Suppressor macrophage treated with lipopolysaccharide for 1 hour (primary cell): Measurements from ENCODE around the gene PREX1.

ENCODE experiments used
- DNase-seq, 3 donors: peaks; one replicate each; pipeline ENCODE4 v3.0.0-alpha.2; 2020 to 2022

PREX1 gene

DNA sequence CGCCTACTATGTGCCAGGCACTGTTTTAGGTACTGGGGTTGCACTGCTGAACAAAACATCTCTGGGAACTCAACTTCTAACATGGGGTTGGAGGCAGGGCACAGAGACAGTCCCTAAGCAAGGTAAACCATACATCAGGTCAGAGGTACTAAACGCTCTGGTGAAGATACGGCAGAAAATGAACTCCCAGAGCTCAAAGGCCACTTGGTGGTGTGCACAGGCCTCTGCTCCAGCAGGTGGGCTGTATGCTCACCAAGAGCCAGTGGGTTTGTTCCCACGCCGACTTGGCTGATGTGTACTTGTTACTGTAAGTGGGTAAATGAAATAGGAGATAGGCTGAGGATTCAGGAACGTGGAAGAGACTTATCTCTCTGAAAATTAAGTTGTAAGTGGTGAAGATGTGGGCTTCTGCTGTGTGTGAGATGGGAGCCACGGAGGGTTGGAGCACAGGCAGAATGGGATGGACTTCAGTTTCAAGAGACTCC lies 133.4 kb downstream of the PREX1 start:
- no peak for DNase-seq

DNA sequence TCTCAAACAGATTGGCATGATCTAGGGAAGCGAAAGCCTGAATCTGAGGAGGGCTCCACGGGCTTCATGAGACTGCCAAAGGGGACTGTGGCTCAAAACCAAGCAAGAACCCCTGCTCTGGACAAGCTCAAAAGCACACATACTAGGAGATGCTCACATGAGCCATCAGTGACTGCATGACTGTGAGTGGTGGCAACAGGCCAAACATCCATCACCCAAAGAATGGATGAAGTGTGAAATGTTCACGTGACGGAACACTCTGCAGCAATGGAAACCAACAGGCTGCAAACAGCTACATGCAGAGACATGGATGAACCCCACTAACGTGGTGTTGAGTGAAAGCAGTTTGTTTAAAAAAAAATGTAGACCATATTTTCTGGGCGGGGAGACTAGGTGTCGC lies 136.3 kb downstream of the PREX1 start:
- no peak for DNase-seq

DNA sequence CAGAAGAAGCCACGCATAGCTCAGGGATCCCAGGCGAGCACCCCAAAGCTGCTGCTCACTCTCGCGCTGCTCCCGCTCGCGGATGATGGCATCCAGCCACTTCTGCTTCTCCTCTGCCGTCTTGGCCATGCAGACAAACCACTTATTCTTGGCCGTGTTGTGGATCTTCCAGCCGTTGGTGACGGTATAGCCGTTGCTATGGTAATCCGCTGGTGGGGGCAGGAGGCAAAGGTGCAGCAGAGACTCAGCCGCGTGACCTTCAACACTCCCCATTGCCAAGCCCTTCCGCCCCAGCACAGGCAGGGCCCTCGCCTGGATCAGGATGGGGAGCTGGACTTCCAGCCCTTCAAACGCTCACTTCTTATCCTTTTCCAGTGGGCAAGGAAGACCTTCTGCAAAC lies 136.9 kb downstream of the PREX1 start:
- no peak for DNase-seq

DNA sequence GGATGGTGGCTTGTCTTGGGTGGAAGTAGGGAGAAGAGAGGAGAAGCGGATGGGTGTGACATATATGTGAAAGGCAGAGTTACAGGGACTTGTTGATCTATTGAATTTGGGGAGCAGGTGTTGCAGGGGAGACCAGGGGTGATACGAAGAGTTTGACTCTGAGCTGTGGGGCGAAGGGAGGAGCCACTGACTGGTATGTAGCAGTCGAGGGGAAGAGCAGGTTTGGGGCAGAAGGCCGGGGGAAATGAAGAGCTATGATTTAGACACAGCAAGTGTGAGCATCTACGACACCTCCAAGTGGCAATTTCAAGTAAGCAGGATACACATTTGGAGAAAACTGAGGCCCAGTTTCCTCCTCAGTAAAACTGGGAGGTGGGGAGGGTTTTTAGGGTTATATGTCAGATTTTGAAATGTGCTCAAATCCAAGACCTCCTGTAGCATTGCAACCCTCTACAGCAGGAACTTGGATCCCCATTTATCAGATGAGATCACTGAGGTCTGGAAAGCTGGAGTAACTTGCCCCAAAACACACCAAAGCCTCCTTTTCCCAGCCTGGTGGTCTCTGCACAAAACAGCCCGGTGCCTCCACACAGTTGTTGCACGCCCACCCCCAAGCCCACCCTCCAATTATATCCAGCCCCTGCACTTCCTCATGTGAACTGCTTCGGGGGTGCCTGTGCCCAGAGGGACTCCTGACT lies 137.8 kb downstream of the PREX1 start:
- no peak for DNase-seq

DNA sequence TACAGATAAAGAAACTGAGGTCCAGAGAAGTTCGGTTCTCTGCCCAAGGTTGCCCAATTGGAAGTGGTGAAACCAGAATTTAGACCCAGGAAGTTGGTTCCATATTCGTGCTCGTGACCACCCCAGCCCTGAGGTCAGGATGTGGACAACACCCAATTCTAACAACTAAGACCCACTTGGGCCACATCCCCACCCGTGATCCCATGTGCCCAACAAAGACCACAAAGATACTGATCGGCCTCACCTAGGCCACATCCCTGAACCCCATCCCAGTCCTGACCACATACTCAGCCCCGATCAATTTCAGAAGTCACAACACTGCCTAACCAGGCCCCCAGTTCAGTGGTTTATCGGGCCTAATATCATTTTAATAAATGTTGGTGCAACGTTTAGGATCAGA lies 138.4 kb downstream of the PREX1 start:
- DNase-seq = no peak

DNA sequence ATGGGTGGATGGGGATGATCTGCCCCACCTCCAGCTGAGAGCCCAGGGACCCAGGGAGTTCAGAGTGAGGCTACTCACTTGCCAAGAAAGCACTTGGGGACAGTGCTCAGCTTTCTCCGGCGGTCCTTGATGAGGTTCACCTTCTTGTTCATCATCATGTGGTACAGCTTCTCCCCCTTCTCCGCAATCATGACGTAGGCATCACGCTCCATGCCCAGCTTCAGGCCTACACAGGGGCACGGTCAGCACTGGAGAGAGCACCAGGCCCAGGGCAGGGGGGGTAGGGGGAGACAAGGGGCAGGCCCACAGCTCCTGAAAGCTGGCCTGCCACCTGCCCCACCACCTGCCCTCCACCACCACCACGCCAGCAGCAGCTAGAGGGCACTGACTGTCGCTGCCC lies 139.2 kb downstream of the PREX1 start:
- DNase-seq = no peak

DNA sequence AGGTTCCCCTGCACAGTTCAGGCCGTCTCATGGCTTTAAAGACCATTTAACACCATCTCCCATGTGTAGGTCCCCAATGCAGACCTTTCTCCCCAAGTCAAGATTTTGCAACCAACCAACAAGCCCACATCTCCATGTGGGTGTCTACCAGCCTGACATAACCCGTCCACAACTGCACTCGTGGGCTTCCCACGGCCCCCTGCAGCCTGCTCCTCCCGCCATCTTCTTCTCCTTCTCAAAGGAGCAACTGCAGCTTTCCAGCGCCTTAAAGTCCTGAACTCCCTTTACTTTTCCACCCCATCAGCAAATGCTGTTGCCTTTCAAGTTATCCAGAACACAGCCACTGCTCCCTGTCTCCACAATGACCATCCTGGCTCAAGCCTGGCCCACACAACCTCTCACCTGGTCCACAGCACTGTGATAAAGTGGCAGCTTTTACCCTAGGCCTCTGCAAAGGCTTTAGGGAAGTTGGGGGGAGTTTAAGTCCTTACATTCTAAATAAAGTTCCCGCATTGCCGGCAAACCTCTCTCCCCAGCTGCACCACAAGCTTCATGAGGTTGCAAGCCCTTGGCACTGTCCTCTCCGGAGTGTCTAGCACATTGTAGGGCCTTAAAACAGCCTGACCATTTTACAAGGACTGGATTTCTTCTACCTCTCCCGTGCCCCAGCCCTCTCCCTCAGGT lies 140.5 kb downstream of the PREX1 start:
- DNase-seq = peak in 1 of 3 donors; percentile 27

DNA sequence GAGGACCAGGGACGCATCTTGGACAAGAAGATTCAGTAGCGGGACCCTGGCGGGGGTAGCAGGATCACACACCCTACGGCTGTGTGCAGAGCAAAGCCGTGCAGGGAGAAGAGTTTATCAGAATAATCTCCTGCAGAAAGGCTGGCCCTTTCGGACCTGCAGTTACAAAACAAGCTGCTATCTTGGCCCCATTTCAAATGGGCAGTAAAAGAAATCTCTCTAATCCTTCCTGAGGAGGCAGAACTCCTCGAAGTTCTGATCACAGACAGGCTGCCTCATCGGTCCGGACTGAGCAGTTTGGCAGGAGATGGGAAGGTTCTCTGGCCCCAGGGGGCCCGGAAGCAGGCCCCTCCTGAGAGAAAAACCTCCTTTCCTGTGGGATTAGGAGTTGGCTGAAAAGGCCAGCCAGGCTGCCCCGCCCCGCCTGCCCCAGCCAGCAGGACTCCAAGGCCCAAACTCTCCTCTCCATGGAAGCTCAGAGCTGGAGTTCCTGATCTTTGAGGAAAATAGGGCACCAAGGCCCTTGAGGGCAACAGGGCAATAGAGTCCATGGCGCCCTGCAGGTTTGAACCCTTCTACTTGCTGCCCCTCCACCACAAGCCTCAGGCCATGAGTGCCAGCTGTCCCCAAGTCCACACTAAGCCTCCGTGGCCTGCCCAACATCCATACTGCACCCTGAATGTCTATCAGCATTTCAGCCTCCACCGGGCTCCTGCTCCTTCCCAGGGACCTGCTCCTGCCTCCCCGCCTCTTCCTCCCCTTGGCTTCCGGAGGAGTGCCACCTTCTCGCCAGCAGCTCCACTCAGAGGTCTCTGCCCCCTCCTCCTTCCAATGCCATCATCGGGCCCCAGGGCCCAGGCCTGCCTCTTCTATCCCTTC lies 141.3 kb downstream of the PREX1 start:
- DNase-seq = no peak

DNA sequence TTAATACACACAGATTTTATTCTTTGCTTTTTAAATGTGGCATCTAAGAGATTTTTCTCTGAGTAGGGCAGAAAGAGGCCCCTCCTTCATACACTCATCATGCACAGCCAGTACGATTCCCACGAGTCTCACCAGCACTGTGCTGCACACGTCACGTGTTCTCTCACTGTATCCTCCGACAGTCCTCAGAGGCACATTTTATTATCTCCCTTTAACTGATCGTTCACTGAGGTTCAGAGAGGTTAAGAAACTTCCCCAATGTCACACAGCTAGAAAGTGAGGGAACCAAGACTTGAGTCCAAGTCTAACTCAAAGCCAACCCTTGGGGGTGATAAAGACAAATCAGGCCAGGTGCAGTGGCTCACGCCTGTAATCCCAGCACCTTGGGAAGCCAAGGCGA lies 142.5 kb downstream of the PREX1 start:
- DNase-seq = no peak

DNA sequence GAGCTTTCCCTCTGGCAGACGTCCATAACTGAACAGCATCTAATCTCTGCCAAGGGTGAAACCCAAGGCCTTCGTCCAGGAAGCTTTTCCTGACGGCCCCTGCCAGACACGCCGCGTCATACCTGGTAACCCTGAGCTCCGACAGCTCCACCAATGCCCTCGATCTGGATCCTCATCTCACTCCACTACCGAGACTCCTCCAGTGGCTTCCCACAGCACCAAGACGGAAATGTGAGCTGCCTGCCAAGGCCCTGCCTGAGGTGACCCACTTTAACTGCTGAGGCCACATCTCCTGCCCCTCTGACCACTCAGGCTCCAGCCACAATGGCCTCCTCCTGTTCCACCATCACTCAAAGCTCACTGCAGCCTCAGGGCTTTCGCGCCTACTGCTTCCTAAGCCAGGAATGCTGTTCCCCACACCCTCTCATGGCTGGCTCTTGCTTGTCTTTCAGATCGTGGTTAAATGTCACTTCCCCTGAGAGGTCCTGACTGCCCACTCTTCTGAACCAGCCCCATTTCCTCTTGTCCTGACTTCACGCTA lies 143.2 kb downstream of the PREX1 start:
- DNase-seq = peak; percentile 38 to 44 (median 40)

DNA sequence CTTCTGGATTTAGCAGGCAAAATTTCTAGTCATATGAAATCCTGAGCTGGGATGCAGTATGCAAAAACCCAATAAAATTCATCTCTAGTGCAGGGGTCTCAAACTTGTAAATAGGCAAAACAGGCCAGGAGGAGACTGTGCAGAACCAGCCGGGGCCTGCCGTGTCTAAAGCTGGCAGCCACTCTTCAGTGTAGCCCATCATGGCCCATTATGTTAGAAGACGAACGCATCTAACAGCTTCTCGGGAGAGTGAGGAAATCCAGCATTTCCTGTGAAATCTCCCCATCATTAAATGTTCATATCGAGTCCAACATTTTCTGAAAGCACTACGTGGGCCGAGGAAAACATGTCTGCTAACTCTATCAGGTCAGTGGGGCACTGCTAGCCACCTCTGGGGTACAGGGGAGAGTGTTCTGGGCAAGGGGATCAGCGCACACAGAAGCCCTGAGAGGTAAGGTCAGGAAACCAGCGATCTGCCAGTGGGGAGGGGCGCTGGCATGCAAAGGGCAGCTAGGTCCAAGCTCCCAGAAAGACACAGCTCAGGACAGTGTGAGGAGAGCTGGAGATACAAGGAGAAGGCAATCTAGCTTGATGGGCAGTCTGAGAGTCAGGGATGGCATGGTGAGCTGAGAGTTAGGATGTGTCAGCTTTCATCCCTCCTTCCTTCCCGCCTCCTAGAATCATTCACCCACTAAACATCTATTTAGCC lies 144.2 kb downstream of the PREX1 start:
- DNase-seq = no peak

DNA sequence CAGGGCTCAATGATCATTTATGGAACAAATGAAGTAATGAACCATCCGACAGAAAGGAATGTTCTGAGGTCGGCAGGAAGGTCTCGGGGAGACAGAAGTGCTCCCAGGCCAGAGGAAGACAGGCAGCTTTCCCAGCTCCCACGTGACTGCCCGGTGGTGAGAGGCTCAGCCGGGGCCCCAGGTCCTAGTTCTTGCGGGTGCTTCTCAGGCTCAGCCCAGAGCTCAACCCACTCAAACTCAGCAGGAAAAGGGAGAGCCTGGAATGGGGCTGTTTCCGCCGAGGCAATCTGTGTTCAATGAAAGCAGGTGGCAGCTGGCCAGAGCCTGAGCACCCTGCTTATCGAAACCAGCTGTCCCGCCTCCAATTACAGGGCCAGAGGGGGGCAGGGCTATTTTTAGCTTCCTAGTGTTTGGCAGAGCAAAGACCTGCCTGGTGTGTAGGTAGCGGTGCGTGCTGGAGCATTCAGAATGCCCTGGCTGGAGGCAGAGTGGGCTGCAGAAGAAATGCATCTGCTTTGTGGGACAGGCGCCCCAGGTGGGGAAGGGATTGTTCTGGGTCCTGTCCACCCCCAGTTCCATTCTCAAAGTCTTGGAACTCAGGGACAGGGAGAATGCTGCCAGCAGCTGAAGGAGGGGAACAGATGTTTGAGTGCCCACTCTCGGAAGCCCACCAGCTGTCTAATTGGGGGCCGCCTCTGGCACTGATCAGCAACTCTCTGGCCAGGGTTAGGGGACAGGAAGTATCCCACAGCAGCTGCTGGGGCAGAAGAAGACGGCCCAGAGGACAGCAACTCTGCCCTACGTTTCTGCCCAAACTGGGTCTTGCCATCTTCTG lies 145.1 kb downstream of the PREX1 start:
- DNase-seq = no peak

DNA sequence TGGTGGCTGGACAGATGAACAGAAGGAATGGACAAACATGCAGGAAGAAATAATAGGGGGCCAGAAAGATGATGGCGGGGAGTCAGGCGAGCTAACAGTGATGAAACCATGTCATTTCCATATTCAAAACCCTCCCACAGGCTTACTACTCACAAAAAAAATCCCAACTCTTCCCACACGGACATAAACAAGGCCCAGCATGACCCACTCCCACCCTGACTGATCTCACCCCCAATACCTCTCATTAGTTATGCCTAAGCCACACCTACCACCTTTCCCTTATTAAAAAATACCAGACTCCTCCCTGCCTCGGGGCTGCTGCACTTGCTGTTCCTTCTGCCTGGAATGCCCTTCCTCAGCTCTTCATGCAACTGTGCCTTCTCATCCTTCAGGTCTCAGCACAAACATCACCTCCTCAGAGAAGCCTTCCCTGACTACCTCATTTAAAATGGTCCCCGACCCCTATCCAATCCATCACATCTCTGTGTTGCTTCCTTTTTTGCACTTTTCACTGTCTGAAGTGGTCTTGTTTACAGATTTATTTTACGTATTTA lies 145.8 kb downstream of the PREX1 start:
- DNase-seq = peak; percentile 67 to 73 (median 69)

DNA sequence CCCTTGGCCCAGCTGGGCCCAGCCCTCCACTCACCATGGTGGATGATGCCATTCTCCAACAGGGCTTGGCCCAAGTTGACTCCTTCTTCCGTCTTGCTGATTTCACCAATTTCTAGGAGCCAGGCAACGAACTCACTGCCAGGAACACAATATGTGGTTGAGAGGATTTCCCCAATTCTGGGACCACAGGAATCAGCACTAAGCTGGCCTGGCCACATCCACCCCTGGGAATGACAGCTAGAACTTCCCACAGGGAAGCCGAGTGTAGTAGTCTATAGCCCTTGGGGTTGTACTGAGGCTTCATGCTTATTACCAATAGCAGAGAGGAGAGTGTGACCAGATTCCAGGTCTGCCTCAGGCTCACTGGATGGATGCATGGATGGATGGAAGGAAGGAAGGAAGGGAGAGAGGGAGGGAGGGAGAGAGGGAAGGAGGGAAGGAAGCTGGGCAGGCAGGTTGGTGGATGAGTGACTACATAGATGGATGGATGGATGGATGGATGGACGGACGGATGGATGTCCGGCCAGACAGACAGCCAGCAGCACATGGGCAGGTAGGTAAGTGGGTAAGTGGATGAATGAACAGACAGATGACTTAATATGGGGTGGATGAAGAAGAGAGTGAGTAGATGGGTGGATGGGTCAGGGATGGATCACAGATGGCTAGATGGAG lies 146.5 kb downstream of the PREX1 start:
- DNase-seq = no peak

DNA sequence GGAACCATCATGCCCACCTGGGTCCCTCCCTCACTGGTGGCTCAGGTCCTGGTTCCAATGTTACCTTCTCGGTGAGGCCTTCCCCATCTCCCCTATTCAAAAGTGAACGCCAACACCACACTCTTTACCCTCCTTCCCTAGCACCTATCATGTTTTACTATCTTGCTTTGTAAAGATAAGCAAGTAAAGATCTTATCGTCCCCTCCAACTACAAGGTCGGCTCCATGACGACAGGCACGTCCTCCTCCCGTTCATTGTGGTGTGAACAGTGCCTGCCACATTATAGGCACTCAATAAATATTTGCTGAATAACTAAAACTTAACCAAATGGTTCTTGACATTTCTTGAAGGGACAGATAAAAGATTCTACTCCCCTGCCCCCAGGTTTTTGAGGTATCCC lies 147.1 kb downstream of the PREX1 start:
- no peak for DNase-seq

DNA sequence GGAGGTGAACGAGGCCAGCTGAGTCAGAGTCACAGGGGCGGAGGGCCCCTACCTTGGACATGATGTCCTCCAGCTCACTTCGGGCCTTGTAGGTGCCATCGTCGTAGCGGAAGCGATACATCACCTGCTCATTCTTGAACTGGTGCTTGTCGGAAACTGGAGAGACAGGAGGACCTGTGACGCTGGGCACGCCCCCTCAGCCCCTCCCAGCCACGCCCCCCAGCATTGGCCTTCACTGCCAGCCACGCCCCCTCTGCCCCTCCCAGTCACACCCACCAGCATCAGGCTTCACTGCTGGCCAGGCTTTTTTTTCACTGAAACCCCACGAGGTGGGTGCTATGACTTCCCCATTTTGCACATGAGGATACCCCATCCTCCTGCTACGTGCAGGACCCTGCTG lies 148.2 kb downstream of the PREX1 start:
- peak in 2 of 3 donors; percentile 38 to 46 for DNase-seq

DNA sequence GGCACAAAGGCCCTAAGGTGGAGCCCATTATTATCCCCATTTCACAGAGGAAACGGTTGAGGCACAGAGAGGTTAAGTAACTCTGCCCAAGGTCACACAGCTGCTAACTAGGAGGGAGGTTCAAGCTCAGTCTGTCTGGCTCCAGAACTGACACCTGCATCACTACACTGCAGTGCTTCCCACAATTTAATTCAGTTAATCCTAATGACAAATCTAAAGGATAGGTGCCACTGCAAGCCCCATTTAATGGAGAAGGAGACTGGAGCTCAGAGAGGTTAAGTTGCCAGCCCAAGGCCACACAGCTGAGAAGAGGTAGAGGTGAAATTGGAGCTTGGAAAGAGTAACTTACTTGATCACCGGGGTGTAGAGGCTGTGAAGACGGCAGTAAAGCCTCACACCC lies 148.8 kb downstream of the PREX1 start:
- no peak for DNase-seq

DNA sequence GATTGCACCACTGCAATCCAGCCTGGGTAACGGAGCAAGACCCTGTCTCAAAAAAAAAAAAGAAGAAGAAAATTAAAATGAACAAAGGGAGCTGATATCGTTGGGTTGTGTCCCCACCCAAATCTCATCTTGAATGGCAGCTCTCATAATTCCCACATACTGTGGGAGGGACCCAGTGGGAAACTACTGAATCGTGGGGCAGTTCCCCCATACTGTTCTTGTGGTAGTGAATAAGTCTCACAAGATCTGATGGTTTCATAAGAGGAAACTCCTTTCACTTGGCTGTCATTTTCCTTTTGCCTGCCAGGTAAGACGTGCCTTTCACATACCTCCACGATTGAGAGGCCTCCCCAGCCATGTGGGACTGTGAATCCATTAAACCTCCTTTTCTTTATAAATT lies 149.4 kb downstream of the PREX1 start:
- DNase-seq = peak; percentile 51 to 56 (median 54)

DNA sequence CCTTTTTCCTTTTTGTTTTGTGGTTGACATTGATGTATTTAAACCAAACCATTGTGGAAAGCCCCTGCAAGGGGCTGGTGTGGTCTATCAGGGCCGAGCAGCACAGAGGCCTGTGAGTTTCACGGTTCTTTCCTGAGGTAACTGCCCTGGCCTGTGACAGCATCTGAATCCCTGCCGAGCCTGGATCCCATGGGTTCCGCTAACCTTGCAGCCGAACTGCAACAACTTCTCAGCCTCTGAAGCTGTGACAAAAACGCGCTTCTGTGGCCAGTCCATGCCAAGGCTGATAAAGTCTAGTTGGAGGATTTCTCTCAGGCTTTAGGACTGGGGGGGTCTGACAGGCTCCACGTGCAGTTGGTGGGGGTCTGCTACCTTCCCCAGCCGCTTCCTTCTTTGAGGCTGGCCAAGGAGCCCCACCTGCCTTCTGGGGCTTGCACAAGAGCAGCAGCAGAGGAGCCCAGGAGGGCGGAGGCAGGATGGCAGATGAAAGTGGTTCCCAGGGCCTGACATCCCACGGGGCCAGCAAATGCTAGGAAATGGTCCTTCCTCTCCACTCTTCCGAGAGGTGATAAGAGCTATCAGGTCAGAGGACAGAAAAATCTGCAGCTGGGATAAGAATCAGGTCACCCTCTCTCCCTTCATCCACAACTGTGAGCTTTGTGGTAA lies 150.9 kb downstream of the PREX1 start:
- DNase-seq = no peak

DNA sequence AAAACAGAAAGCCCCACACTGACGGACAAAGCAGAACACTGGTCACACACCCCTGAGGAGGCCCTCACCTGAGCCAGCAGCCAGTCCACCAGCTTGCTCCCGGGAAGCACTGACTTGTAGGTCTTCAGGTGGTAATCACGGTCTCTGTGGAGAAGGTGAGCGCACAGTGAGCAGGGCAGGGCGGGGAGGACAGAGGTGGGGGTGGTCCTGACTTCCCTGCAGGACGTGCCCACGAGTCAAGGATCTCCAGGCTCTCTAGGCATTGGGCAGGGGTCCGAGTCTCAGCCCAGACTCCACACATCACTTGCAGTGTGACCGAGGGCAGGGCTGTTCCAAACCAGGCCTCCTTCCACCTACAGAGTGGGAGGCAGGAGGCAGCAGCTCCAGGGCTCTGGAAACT lies 151.7 kb downstream of the PREX1 start:
- DNase-seq = no peak
